Upper lobe of left lung (tissue), 4 donors: ENCODE measurements around the gene AHSP.
"Not testable (repeated sequence)": the region's sequence is repeated elsewhere in the genome, so short reads cannot be mapped to it uniquely, and the experiment has no call there.

ENCODE experiments used
- CTCF ChIP-seq, 6 experiments: fragments of 450-650 bp in 4 of 6; fragments of 200-600 bp in 2 of 6; sonication (generic) in 2 of 6; IDR thresholded peaks; one replicate each; pipeline ENCODE4 v1.5.1; 2016 to 2019; ENCODE audit warnings: antibody characterized with exemption in 6 of 6
- EP300 ChIP-seq, 4 donors: sonication (generic); formaldehyde crosslinking; IDR thresholded peaks; one replicate each; pipeline ENCODE4 v1.5.1; 2017; ENCODE audit warnings: antibody characterized with exemption in 4 of 4, control low read depth in 2 of 4
- POLR2A ChIP-seq, 4 donors: fragments of 450-650 bp; IDR thresholded peaks; one replicate each; pipeline ENCODE4 v1.5.1; 2016 to 2017; ENCODE audit warnings: antibody characterized with exemption in 4 of 4, mild to moderate bottlenecking in 2 of 4
- POLR2AphosphoS5 ChIP-seq, 2 donors: sonication (generic); formaldehyde crosslinking; IDR thresholded peaks; one replicate each; pipeline ENCODE4 v1.5.1; 2017; ENCODE audit warnings: antibody characterized with exemption in 2 of 2

DNA sequence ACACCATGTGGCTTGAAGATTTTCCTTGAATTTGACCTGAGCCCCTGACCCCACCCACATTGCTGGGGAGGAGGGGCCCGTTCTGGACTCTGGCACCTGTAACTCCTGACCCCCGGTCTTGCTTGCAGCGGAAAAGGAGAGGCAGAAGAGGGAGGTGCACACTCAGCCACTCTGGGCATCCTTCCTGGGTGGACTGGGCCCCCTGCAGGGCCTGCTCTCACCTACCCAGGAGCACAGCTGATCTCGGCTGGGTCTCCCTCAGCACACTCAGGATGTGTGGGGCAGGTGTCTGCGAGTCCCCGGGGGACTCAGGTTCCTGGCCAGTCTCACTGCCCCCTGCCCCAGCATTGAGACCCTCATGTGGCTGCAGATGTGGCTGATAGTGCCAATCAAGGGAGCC is 3.9 kb upstream of the AHSP start:
- TF ChIP-seq CTCF, POLR2AphosphoS5, EP300, POLR2A (IDR thresholded peaks at IDR 0.05): not testable (repeated sequence)
